Natural killer cell (primary cell): ENCODE results near the gene USP6NL. TPM values are rescaled to one million over a fixed set of nuclear protein-coding genes. Genes with fewer than 3 reads are reported as not detected.

ENCODE experiments used
- ATAC-seq, 3 donors: fragments of 150-1000 bp in 2 of 3; fragments of 200-7000 bp in 1 of 3; cut with Tn5 transposase; 1 replicate in 1 of 3; 2 replicates in 2 of 3; pipeline ENCODE4 v1.10.0; 2021; ENCODE audit warnings: mild to moderate bottlenecking in 2 of 3, moderate library complexity in 2 of 3
- DNase-seq, 2 donors: peaks; one replicate each; pipeline versions ENCODE4 v3.0.0 to v3.0.0-alpha.2; 2013 to 2021; ENCODE audit warnings: mixed read lengths in 1 of 2
- H3K27ac ChIP-seq: one replicate; pipeline ENCODE4 v1.5.1; 2013; ENCODE audit warnings: mild to moderate bottlenecking, low read length
- H3K27me3 ChIP-seq: one replicate; pipeline ENCODE4 v1.6.1; 2013; ENCODE audit warnings: low read length; ENCODE audit not compliant: control insufficient read depth, insufficient read depth
- H3K36me3 ChIP-seq: one replicate; pipeline ENCODE4 v1.6.1; 2013; ENCODE audit warnings: low read length; ENCODE audit not compliant: control insufficient read depth, insufficient read depth
- H3K4me1 ChIP-seq: one replicate; pipeline ENCODE4 v1.6.1; 2013; ENCODE audit warnings: low read length; ENCODE audit not compliant: control insufficient read depth, insufficient read depth
- H3K4me3 ChIP-seq: one replicate; pipeline ENCODE4 v1.5.1; 2013; ENCODE audit warnings: low read length
- H3K9me3 ChIP-seq: one replicate; pipeline ENCODE4 v1.6.1; 2013; ENCODE audit warnings: low read length; ENCODE audit not compliant: control insufficient read depth, insufficient read depth
- H3K27ac Mint-ChIP-seq, 2 donors: one replicate each; pipeline ENCODE4 v1.8.0; 2022; ENCODE audit warnings: mild to moderate bottlenecking in 2 of 2, mixed read lengths in 2 of 2, moderate library complexity in 1 of 2
- H3K27me3 Mint-ChIP-seq, 2 donors: one replicate each; pipeline ENCODE4 v1.8.0; 2022; ENCODE audit warnings: low read depth in 2 of 2, mixed read lengths in 2 of 2
- H3K36me3 Mint-ChIP-seq: one replicate; pipeline ENCODE4 v1.8.0; 2022; ENCODE audit warnings: mixed read lengths
- H3K4me1 Mint-ChIP-seq, 2 donors: one replicate each; pipeline ENCODE4 v1.8.0; 2022; ENCODE audit warnings: mixed read lengths in 2 of 2
- H3K4me3 Mint-ChIP-seq: one replicate; pipeline ENCODE4 v1.8.0; 2022; ENCODE audit warnings: mild to moderate bottlenecking, moderate library complexity, mixed read lengths
- H3K9me3 Mint-ChIP-seq, 2 donors: one replicate each; pipeline ENCODE4 v1.8.0; 2022; ENCODE audit warnings: mixed read lengths in 2 of 2
- WGBS: methylation state at CpG from one replicate; pipeline ENCODE4 v1.1.7; 2013; ENCODE audit warnings: missing lambda C conversion rate; ENCODE audit not compliant: insufficient coverage; 5-methylcytosine and 5-hydroxymethylcytosine counted together
- intact Hi-C: fragments of 100-400 bp; cut with micrococcal nuclease; formaldehyde crosslinking; loops from one replicate; pipeline ENCODE4 v1.14.2; 2022
- total RNA-seq, 4 donors: library from RNA; stranded (reverse); fragments of 120-200 nt in 1 of 4; gene quantifications; one replicate each; pipeline versions ENCODE4 v1.2.3 to v1.2.4, GENCODE V29; 2013 to 2022
- TF ChIP-seq, protein P1 (sequence below): fragments of 200-600 bp; IDR thresholded peaks from one replicate; pipeline ENCODE4 v1.8.0; 2022; ENCODE audit warnings: antibody characterized with exemption

Gene USP6NL
- total RNA-seq, 3 donors from 2014 or later (not counting 1 experiment from before 2014, with no cell fraction given): 2.3 to 3.7 (median 2.5) TPM

DNA sequence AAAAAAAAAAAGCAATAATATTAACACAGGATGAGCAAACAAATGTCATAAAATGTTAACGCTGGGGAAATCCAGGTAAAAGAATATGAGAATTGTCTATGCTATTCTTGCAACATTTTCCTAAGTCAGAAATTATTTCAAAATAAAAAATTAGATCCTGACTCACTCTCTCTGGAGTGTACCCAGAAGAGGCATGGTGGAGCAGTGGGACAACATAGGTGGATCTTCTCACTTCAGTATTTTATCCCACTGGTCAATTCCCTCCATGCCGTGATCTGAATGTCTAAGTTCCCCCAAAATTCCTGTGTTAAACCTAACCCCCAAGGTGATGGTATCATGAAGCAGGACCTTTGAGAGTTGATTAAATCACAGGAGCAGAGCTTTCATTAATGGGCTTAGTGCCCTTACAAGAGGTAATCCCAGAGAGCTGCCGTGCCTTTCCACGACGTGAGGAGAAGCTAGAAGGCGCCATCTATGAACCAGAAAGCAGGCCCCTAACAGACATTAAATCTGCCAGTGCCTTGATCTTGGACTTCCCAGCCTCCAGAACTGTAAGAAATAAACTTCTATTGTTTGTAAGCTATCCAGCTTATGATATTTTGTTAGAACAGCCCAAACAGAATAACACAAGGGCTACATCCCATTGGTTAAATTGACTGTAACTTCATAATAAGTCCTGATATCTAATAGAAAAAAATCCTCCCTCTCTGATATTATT is 35.2 kb downstream of the USP6NL start:
- 96% methylated on average over 5 of the region's 6 CpGs for WGBS
- H3K27me3 ChIP-seq: no peaks in the 10 kb centered on the region
- no peak overlapping the region for H3K4me3 ChIP-seq
- H3K36me3 Mint-ChIP-seq: no peaks in the 10 kb centered on the region
- H3K27me3 Mint-ChIP-seq: peaks cover 6 to 11% of the 10 kb centered on the region in 2 donors
- peaks cover 0 to 4% of the 10 kb centered on the region in 2 donors for H3K4me1 Mint-ChIP-seq
- H3K27ac Mint-ChIP-seq: no peak overlapping the region
- ATAC-seq: no peak
- no peaks in the 10 kb centered on the region for H3K9me3 ChIP-seq
- no peaks in the 10 kb centered on the region for H3K36me3 ChIP-seq
- intact Hi-C loops: no loop called here
- no peaks in the 10 kb centered on the region for H3K9me3 Mint-ChIP-seq
- TF ChIP-seq, protein P1, sequence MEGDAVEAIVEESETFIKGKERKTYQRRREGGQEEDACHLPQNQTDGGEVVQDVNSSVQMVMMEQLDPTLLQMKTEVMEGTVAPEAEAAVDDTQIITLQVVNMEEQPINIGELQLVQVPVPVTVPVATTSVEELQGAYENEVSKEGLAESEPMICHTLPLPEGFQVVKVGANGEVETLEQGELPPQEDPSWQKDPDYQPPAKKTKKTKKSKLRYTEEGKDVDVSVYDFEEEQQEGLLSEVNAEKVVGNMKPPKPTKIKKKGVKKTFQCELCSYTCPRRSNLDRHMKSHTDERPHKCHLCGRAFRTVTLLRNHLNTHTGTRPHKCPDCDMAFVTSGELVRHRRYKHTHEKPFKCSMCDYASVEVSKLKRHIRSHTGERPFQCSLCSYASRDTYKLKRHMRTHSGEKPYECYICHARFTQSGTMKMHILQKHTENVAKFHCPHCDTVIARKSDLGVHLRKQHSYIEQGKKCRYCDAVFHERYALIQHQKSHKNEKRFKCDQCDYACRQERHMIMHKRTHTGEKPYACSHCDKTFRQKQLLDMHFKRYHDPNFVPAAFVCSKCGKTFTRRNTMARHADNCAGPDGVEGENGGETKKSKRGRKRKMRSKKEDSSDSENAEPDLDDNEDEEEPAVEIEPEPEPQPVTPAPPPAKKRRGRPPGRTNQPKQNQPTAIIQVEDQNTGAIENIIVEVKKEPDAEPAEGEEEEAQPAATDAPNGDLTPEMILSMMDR: no peak
- no peak for DNase-seq
- no peaks in the 10 kb centered on the region for H3K4me1 ChIP-seq
- H3K27ac ChIP-seq: no peak overlapping the region
- no peak overlapping the region for H3K4me3 Mint-ChIP-seq

DNA sequence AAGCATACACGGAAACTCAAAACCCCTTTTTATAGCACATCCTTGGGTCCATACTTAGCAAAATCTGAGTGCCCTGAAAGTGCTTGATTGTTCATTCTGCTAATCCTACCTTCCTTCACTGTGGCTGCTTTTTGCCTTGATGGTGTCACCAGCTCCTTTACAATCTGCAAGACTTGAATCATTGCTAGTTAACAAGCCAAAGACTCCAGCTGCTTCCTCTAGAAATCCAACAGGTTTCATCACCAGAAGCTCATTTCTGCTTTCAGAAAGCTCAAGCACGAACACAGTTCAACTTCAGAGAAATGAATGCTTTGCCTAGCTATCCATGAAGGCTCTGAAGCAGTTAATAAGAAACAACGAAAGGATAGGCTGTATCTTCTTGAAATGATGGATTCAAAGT is 38.0 kb downstream of the USP6NL start:
- no peak overlapping the region for H3K27ac Mint-ChIP-seq
- H3K9me3 ChIP-seq: no peaks in the 10 kb centered on the region
- intact Hi-C loops: no loop called here
- 21% methylated on average over 3 of the region's 3 CpGs for WGBS
- H3K9me3 Mint-ChIP-seq: no peaks in the 10 kb centered on the region
- TF ChIP-seq, protein P1: no peak
- DNase-seq: no peak
- no peak overlapping the region for H3K4me3 ChIP-seq
- no peaks in the 10 kb centered on the region for H3K4me1 ChIP-seq
- H3K27ac ChIP-seq: no peak overlapping the region
- H3K4me1 Mint-ChIP-seq: peaks cover 0 to 4% of the 10 kb centered on the region in 2 donors
- no peaks in the 10 kb centered on the region for H3K36me3 ChIP-seq
- no peaks in the 10 kb centered on the region for H3K36me3 Mint-ChIP-seq
- peaks cover 2 to 11% of the 10 kb centered on the region in 2 donors for H3K27me3 Mint-ChIP-seq
- no peaks in the 10 kb centered on the region for H3K27me3 ChIP-seq
- no peak overlapping the region for H3K4me3 Mint-ChIP-seq
- ATAC-seq: no peak

DNA sequence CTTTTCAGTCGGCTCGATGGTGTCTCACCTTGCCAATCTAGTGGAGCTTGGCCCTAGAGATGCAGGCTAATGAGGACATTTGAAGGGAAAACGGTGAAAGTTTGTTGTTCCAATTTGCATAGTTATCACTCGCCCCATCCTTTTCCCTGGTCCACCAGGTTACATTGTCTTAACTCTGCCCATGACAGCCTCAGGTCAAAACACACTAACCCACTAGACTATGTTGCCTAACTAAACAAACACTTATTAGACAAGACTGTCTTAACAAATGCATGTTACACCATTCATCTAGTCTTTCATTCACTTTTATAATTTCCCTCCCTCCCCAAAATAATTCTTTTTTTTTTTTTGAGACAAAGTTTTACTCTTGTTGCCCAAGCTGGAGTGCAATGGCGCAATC is 40.7 kb downstream of the USP6NL start:
- TF ChIP-seq, protein P1: no peak
- H3K27me3 Mint-ChIP-seq: peaks cover 2 to 11% of the 10 kb centered on the region in 2 donors
- no peaks in the 10 kb centered on the region for H3K27me3 ChIP-seq
- peaks cover 0 to 4% of the 10 kb centered on the region in 2 donors for H3K4me1 Mint-ChIP-seq
- H3K9me3 Mint-ChIP-seq: no peaks in the 10 kb centered on the region
- H3K36me3 Mint-ChIP-seq: no peaks in the 10 kb centered on the region
- no peaks in the 10 kb centered on the region for H3K4me1 ChIP-seq
- H3K9me3 ChIP-seq: no peaks in the 10 kb centered on the region
- H3K4me3 Mint-ChIP-seq: no peak overlapping the region
- H3K27ac Mint-ChIP-seq: no peak overlapping the region
- no peaks in the 10 kb centered on the region for H3K36me3 ChIP-seq
- DNase-seq (no peak), ATAC-seq (no peak)
- H3K27ac ChIP-seq: no peak overlapping the region
- 83% methylated on average over 5 of the region's 5 CpGs for WGBS
- no peak overlapping the region for H3K4me3 ChIP-seq
- intact Hi-C loops: no loop called here

DNA sequence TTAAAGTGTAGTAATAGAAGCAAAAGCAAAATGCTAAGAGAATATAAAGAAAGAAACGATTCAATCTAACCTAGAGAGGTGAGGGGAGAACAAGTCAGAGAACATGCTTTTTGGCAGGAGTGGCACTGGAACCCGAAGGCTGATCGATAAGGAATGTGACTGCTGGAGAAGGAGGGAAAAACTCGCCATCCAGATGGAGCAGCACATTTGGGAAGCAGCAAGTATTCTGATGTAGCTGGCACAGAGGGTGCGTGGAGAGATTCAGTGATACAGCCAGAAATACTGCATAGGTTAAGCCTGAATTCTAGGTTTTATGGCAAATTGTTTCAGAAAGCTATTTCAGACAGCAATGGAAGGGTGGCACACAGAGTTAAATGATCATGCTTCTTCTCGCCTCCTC is 42.0 kb downstream of the USP6NL start:
- no peaks in the 10 kb centered on the region for H3K4me1 ChIP-seq
- H3K27ac ChIP-seq: no peak overlapping the region
- no peak overlapping the region for H3K4me3 Mint-ChIP-seq
- peaks cover 2 to 6% of the 10 kb centered on the region in 2 donors for H3K27me3 Mint-ChIP-seq
- no peaks in the 10 kb centered on the region for H3K9me3 ChIP-seq
- ATAC-seq (no peak), DNase-seq (no peak)
- intact Hi-C loops: no loop called here
- no peaks in the 10 kb centered on the region for H3K27me3 ChIP-seq
- H3K36me3 ChIP-seq: no peaks in the 10 kb centered on the region
- H3K36me3 Mint-ChIP-seq: no peaks in the 10 kb centered on the region
- 93% methylated on average over 6 of the region's 6 CpGs for WGBS
- no peak overlapping the region for H3K4me3 ChIP-seq
- H3K4me1 Mint-ChIP-seq: peaks cover 0 to 4% of the 10 kb centered on the region in 2 donors
- no peaks in the 10 kb centered on the region for H3K9me3 Mint-ChIP-seq
- TF ChIP-seq, protein P1: no peak
- no peak overlapping the region for H3K27ac Mint-ChIP-seq
